Measurements from ENCODE around the gene LCE2A. TPM values are rescaled to one million over a fixed set of nuclear protein-coding genes. Genes with fewer than 3 reads are reported as not detected.

LCE2A gene
- polyA plus RNA-seq, 1 of the 3 experiments (the other 2 are of a cell fraction), result not detected

GRCh38 chr1:152728986-152729385 lies 30.8 kb downstream of the LCE2A start:
- POLR2A ChIA-PET, result no interaction called here

More at GRCh38 chr1:152728986-152729385, 30.8 kb downstream of the LCE2A start:
- Histone ChIP-seq H3K4me2 (no peak overlapping the region), H4K20me1 (ENCODE audit: insufficient read depth) (no peaks in the 10 kb centered on the region), H3K27ac (ENCODE audit: low read depth in 2 of 2, low read length in 1 of 2) (no peak overlapping the region), H3K4me3 (ENCODE audit: low read depth in 2 of 2, low read length in 1 of 2) (no peak overlapping the region), H3K4me1 (ENCODE audit: control insufficient read depth in 1 of 2, insufficient read depth in 2 of 2, low read depth in 1 of 2, low read length in 1 of 2) (no peaks in the 10 kb centered on the region), H3K9me3 (no peaks in the 10 kb centered on the region), H3K9ac (no peak overlapping the region), H3K27me3 (ENCODE audit: insufficient read depth) (peaks cover 12% of the 10 kb centered on the region; the same call in 1 of the 2 replicates), H2AFZ (ENCODE audit: low read depth) (no peak overlapping the region), H3K79me2 (ENCODE audit: insufficient read depth) (no peaks in the 10 kb centered on the region), H3K9me2 (no peaks in the 10 kb centered on the region), H3K36me3 (replicated peaks in 1 of 2; ENCODE audit: control insufficient read depth in 1 of 2, insufficient read depth in 2 of 2, low read length in 1 of 2) (no peaks in the 10 kb centered on the region), H3F3A (replicated peaks; ENCODE audit: insufficient read depth) (no peaks in the 10 kb centered on the region)
- DNase-seq, result no peak
- 0% methylated on average over 1 of the region's 1 CpG for WGBS (ENCODE audit: low lambda C conversion rate)
- TF ChIP-seq JUND (IDR thresholded peaks at IDR 0.05) (no peak), FOXM1 (IDR thresholded peaks at IDR 0.05; ENCODE audit: low read depth) (no peak), MXI1 (IDR thresholded peaks at IDR 0.05; ENCODE audit: low read depth, low read length) (no peak), REST (IDR thresholded peaks at IDR 0.05; ENCODE audit: low read depth, low read length) (no peak), RFX5 (IDR thresholded peaks at IDR 0.05; ENCODE audit: low read length) (no peak), RXRA (IDR thresholded peaks at IDR 0.05; ENCODE audit: borderline replicate concordance, low read depth) (no peak), GABPA (IDR thresholded peaks at IDR 0.05; ENCODE audit: low read depth) (no peak), RCOR1 (IDR thresholded peaks at IDR 0.05; ENCODE audit: low read length) (no peak), TAF1 (IDR thresholded peaks at IDR 0.05; ENCODE audit: borderline replicate concordance, low read depth, low read length) (no peak), NRF1 (IDR thresholded peaks at IDR 0.05; ENCODE audit: low read depth, low read length) (no peak), USF2 (IDR thresholded peaks at IDR 0.05; ENCODE audit: borderline replicate concordance, low read depth, low read length) (no peak), ELF1 (IDR thresholded peaks at IDR 0.05) (no peak), FOXJ3 (CRISPR knock-in tag; IDR thresholded peaks at IDR 0.05) (no peak), POLR2AphosphoS5 (IDR thresholded peaks at IDR 0.05; ENCODE audit: low read depth, low read length) (no peak), YY1 (IDR thresholded peaks at IDR 0.05; ENCODE audit: low read depth) (no peak), TEAD4 (IDR thresholded peaks at IDR 0.05; ENCODE audit: borderline replicate concordance, insufficient read depth) (no peak), MEF2A (IDR thresholded peaks at IDR 0.05; ENCODE audit: borderline replicate concordance, low read depth) (no peak), USF1 (IDR thresholded peaks at IDR 0.05; ENCODE audit: borderline replicate concordance, low read depth) (no peak), RAD21 (IDR thresholded peaks at IDR 0.05; ENCODE audit: low read length) (no peak)
- CTCF ChIA-PET, result no interaction called here

Measured in SK-N-SH (cell line).